Neutrophil (primary cell): Measurements from ENCODE around the gene PIGQ.

Source experiments
- H3K27ac ChIP-seq: fragments of 200-600 bp; sonication (generic); 2 replicates; pipeline ENCODE4 v1.5.1; 2016; ENCODE audit warnings: mild to moderate bottlenecking, moderate library complexity
- H3K27me3 ChIP-seq: fragments of 200-600 bp; sonication (generic); 2 replicates; pipeline ENCODE4 v1.6.0; 2016; ENCODE audit warnings: mild to moderate bottlenecking
- H3K36me3 ChIP-seq: fragments of 200-600 bp; sonication (generic); 2 replicates; pipeline ENCODE4 v1.5.1; 2017
- H3K4me1 ChIP-seq, 2 experiments: fragments of 200-600 bp in 1 of 2; sonication (generic) in 1 of 2; 1 replicate in 1 of 2; 2 replicates in 1 of 2; pipeline versions ENCODE4 v1.5.1 to v1.6.1; 2013 to 2016; ENCODE audit warnings: low read depth in 1 of 2, low read length in 1 of 2, mild to moderate bottlenecking in 1 of 2, moderate library complexity in 1 of 2; ENCODE audit not compliant: control insufficient read depth in 1 of 2, insufficient read depth in 1 of 2
- H3K4me3 ChIP-seq, 2 experiments: fragments of 200-600 bp in 1 of 2; sonication (generic) in 1 of 2; 1 replicate in 1 of 2; 2 replicates in 1 of 2; pipeline ENCODE4 v1.5.1; 2013 to 2016; ENCODE audit warnings: low read depth in 1 of 2, low read length in 1 of 2, mild to moderate bottlenecking in 1 of 2, moderate library complexity in 1 of 2
- H3K9me3 ChIP-seq: fragments of 200-600 bp; sonication (generic); 2 replicates; pipeline ENCODE4 v1.5.1; 2016
- TF ChIP-seq, protein P1 (sequence below): fragments of 200-600 bp; sonication (generic); IDR thresholded peaks from 2 replicates; pipeline ENCODE4 v1.5.1; 2016; ENCODE audit warnings: antibody characterized with exemption

PIGQ gene

GRCh38 chr16:590815-591200 is 21.0 kb downstream of the PIGQ start:
- H3K36me3 ChIP-seq, result no peaks in the 10 kb centered on the region
- peak overlapping the region; percentile 72 to 73 for H3K4me3 ChIP-seq
- H3K27ac ChIP-seq, result peak overlapping the region; percentile 96
- peaks cover 5% of the 10 kb centered on the region for H3K27me3 ChIP-seq
- peaks cover 66 to 71% of the 10 kb centered on the region in 2 experiments for H3K4me1 ChIP-seq
- TF ChIP-seq, protein P1, sequence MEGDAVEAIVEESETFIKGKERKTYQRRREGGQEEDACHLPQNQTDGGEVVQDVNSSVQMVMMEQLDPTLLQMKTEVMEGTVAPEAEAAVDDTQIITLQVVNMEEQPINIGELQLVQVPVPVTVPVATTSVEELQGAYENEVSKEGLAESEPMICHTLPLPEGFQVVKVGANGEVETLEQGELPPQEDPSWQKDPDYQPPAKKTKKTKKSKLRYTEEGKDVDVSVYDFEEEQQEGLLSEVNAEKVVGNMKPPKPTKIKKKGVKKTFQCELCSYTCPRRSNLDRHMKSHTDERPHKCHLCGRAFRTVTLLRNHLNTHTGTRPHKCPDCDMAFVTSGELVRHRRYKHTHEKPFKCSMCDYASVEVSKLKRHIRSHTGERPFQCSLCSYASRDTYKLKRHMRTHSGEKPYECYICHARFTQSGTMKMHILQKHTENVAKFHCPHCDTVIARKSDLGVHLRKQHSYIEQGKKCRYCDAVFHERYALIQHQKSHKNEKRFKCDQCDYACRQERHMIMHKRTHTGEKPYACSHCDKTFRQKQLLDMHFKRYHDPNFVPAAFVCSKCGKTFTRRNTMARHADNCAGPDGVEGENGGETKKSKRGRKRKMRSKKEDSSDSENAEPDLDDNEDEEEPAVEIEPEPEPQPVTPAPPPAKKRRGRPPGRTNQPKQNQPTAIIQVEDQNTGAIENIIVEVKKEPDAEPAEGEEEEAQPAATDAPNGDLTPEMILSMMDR, result no peak
- no peaks in the 10 kb centered on the region for H3K9me3 ChIP-seq

DNA sequence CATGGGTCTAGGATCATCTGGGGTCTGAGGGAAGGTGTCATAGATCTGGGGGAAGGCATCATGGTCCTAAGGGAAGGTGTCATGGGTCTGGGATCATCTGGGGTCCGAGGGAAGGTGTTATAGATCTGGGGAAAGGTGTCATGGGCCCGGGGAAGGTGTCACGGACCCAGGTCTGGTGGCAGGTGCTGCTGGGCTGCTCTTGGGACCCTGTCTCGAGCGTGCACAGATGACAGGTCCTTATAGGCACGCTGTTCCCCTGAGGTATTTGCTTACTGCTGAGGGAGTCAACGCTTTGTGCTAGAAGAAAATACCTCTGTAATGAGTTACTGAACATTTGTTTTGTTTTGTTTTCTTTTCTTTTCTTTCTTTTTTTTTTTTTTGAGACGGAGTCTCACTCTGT is 21.5 kb downstream of the PIGQ start:
- H3K4me1 ChIP-seq, result peaks cover 71 to 75% of the 10 kb centered on the region in 2 experiments
- TF ChIP-seq, protein P1, result no peak
- no peaks in the 10 kb centered on the region for H3K36me3 ChIP-seq
- no peaks in the 10 kb centered on the region for H3K9me3 ChIP-seq
- peak overlapping the region; percentile 72 to 73 for H3K4me3 ChIP-seq
- H3K27ac ChIP-seq, result peak overlapping the region; percentile 96
- peaks cover 1% of the 10 kb centered on the region for H3K27me3 ChIP-seq

DNA sequence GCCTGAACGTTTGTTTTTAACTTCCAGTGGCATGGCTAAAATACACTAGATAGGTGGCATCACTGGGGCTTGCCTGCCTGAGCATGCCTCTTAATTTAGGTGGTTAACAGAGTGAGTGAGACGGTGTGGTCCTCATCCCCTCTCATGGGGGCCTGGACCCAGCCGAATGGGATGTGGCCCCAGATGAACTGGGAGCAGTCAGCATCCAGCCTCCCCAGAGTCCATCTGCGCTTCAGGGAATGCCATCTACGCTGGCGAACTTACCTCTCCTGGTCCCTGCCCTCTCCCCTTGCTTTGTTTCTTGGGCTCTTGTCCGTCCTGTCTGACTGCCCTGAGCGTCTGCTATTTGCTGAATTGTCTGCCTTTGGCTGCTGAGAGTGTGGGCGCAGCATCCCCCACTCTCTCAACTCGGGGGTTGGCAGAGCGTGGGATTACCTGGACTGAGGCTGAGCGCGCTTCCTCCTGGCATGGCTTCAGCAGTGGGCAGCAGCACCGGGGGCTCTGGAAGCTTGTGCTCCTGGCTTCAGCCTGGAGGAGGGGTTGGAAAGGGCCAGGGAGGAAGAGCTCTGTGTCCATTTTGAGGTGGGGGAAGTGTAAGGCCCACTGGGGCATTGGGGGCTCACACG is 22.2 kb downstream of the PIGQ start:
- no peaks in the 10 kb centered on the region for H3K27me3 ChIP-seq
- TF ChIP-seq, protein P1, result no peak
- peaks cover 78 to 83% of the 10 kb centered on the region in 2 experiments for H3K4me1 ChIP-seq
- no peaks in the 10 kb centered on the region for H3K9me3 ChIP-seq
- H3K4me3 ChIP-seq, result peak overlapping the region; percentile 58 to 62
- H3K36me3 ChIP-seq, result no peaks in the 10 kb centered on the region
- H3K27ac ChIP-seq, result peak overlapping the region; percentile 96

DNA sequence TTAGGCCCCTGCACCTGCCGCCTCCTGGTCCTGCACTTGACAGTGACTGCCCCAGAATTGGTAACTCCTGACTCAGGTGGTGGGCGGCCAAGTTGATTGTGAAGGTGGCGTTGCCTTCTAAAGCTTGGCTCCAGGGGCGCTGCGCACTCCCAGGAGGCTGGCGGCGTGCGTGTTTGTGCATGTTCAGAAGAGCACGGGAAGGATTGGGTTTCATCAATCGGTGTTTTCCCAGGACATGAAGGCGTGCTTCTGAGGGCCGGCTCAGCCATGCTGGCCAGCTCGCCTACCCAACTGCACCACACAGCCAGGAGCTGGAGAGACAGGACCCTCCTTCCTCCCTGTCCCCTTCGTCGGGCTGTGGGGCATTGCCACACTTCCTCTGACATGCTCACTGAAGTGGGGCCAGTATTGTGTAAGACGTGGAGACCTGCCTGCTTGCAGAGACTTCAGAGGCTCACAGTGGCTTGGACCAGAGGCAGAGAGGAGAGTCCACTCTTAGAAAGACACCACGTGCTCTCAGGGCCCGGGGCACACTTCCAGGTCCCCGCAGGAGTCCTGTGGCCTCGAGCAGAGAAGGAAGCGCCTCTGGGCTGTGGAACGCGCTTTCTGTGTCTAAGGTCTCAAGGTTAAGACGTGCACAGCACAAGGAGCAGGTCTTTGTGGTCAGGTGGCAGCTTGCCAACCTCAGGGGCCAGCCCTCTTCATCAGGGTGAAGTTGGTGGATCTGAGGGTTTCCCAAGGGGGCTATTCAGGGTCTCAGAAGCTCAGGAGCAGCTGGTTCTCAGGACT is 22.9 kb downstream of the PIGQ start:
- Histone ChIP-seq H3K27ac (peak overlapping the region; percentile 96), H3K4me3 (peak overlapping the region; percentile 58 to 62), H3K9me3 (no peaks in the 10 kb centered on the region), H3K27me3 (no peaks in the 10 kb centered on the region), H3K4me1 (peaks cover 77 to 79% of the 10 kb centered on the region in 2 experiments), H3K36me3 (no peaks in the 10 kb centered on the region)
- TF ChIP-seq, protein P1, result no peak

GRCh38 chr16:593406-593805 is 23.6 kb downstream of the PIGQ start:
- Histone ChIP-seq H3K27me3 (no peaks in the 10 kb centered on the region), H3K36me3 (no peaks in the 10 kb centered on the region), H3K4me1 (peaks cover 70 to 73% of the 10 kb centered on the region in 2 experiments), H3K9me3 (no peaks in the 10 kb centered on the region), H3K27ac (peak overlapping the region; percentile 96), H3K4me3 (peak overlapping the region; percentile 58 to 62)
- TF ChIP-seq, protein P1, result no peak
